ENCODE results near the gene PDE7B.

The PDE7B gene

DNA sequence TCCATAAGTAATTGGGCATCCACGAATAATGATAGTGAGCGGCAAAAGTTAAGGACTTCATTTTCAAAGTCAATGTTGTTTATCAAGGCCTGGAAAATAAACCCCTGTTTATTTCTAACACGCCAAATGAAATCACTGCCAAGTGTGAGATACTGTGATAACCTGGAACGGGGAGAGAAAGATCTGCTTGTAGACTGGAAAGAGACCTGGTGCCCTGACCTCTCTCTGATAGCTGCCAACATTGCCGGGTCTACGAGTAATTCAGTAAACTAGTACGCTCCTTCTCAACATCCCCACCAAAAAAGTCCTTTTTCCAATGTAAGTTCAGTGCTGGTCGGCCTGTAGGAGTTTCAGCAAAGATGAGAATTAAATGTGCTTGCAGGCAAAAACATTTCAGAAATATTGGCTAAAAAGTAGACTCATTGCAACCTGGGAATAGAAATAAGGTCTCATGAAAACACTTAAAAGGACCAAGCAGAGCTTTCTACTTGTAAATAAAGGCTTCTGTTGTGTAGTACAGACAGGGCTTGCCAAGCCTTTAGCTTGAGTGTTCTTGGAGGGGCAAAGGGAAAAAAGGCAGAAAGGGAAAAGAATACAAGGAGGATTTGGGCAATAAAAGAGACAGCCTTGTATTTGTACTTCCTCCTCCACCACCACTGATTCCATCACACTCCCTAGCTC, 43.9 kb downstream of the PDE7B start:
- DNase-seq (ENCODE audit: low read depth): no peak
- TF ChIP-seq, protein P1, sequence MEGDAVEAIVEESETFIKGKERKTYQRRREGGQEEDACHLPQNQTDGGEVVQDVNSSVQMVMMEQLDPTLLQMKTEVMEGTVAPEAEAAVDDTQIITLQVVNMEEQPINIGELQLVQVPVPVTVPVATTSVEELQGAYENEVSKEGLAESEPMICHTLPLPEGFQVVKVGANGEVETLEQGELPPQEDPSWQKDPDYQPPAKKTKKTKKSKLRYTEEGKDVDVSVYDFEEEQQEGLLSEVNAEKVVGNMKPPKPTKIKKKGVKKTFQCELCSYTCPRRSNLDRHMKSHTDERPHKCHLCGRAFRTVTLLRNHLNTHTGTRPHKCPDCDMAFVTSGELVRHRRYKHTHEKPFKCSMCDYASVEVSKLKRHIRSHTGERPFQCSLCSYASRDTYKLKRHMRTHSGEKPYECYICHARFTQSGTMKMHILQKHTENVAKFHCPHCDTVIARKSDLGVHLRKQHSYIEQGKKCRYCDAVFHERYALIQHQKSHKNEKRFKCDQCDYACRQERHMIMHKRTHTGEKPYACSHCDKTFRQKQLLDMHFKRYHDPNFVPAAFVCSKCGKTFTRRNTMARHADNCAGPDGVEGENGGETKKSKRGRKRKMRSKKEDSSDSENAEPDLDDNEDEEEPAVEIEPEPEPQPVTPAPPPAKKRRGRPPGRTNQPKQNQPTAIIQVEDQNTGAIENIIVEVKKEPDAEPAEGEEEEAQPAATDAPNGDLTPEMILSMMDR (conservative IDR thresholded peaks at IDR 0.05; ENCODE audit: low read depth, low read length): no peak
- H3K4me3 ChIP-seq (ENCODE audit: low read length): no peak overlapping the region

- H3K4me3 ChIP-seq (ENCODE audit: low read length): no peak overlapping the region
- TF ChIP-seq, protein P1 (conservative IDR thresholded peaks at IDR 0.05; ENCODE audit: low read depth, low read length): no peak
- DNase-seq (ENCODE audit: low read depth): no peak
These were observed 45.6 kb downstream of the PDE7B start for GRCh38 chr6:135897087-135897486.

GRCh38 chr6:135901774-135902524, 50.4 kb downstream of the PDE7B start:
- DNase-seq (ENCODE audit: low read depth): no peak
- TF ChIP-seq, protein P1 (conservative IDR thresholded peaks at IDR 0.05; ENCODE audit: low read depth, low read length): no peak
- H3K4me3 ChIP-seq (ENCODE audit: low read length): no peak overlapping the region

DNA sequence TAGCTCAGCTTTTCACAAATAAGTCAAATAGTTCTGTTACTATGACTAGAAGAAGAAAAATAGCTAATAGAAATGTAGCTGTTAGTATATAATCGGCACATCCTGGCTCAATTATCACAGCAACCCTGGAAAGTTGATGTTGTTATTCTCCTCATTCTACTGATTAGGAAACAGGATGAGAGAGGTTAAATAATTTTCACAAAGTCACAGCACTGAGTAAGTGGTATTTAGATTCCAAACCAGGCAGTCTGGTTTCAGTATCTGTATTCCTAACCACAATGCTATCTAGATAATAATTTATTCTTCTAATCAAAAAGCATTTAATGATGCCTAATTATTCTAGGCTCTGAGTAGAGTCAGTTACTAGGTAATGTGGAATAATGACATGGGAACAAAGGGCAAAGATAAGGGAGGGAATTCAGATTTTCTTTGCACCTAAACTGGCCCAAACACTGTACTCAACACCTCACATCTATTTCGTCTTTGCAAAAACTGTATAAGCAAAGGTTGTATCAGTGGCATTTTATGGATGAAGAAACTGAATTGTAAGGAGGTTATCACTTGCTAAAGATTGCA, 51.3 kb downstream of the PDE7B start:
- TF ChIP-seq, protein P1 (conservative IDR thresholded peaks at IDR 0.05; ENCODE audit: low read depth, low read length): no peak
- H3K4me3 ChIP-seq (ENCODE audit: low read length): no peak overlapping the region
- DNase-seq (ENCODE audit: low read depth): no peak

DNA sequence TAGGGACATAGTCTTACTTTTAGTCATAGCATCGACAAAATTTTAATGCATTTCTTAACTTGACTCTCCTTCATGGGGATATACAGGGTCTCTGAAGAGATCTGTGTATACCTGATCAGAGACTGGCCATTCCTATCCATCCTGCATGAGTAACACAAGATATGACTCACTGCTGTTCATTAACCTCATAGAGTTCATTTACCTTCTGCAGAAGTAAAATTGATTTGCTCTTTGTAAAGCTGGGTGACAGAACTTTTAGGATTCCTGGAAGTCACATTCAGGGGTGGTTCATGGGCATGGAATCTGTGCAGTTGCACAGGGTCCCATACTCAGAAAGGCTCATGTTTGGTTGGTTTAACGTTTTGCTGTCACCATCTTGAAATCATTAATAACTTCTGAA, 53.2 kb downstream of the PDE7B start:
- no peak overlapping the region for H3K4me3 ChIP-seq (ENCODE audit: low read length)
- TF ChIP-seq, protein P1 (conservative IDR thresholded peaks at IDR 0.05; ENCODE audit: low read depth, low read length): no peak
- no peak for DNase-seq (ENCODE audit: low read depth)

- TF ChIP-seq, protein P1 (conservative IDR thresholded peaks at IDR 0.05; ENCODE audit: low read depth, low read length): no peak
- no peak for DNase-seq (ENCODE audit: low read depth)
- H3K4me3 ChIP-seq (ENCODE audit: low read length): no peak overlapping the region
These were observed 54.3 kb downstream of the PDE7B start for GRCh38 chr6:135905604-135906300.

All from retinal pigment epithelial cell (primary cell).